B cell (primary cell): ENCODE measurements around the gene GRIP2. TPM values are rescaled to one million over a fixed set of nuclear protein-coding genes. Genes with fewer than 3 reads are reported as not detected.

Experiments used
- ATAC-seq: fragments of 200-7000 bp; cut with Tn5 transposase; one replicate; pipeline ENCODE4 v1.10.0; 2021; ENCODE audit warnings: low read depth, mild to moderate bottlenecking, moderate number of reproducible peaks, moderate library complexity
- CTCF ChIA-PET: fragments of 350-600 bp; sonication (Branson Sonifier 250); formaldehyde crosslinking; loops from one replicate; lab custom pipeline; 2021; ENCODE audit warnings: antibody characterized with exemption, inconsistent platforms; lab: Charles Lee
- POLR2A ChIA-PET: fragments of 350-600 bp; sonication (Branson Sonifier 250); formaldehyde crosslinking; loops from one replicate; lab custom pipeline; 2021; ENCODE audit warnings: antibody characterized with exemption; lab: Charles Lee
- DNase-seq: peaks from one replicate; pipeline ENCODE4 v3.0.0; 2013
- H2AFZ ChIP-seq: 2 replicates; pipeline ENCODE4 v1.6.1; 2012; ENCODE audit warnings: mild to moderate bottlenecking, low read depth, low read length; ENCODE audit not compliant: insufficient read depth, poor library complexity, severe bottlenecking
- H3K27ac ChIP-seq, 2 donors: 1 replicate in 1 of 2; 2 replicates in 1 of 2; pipeline ENCODE4 v1.5.1; 2012 to 2013; ENCODE audit warnings: low read length in 2 of 2, mild to moderate bottlenecking in 2 of 2, moderate library complexity in 1 of 2
- H3K27me3 ChIP-seq, 4 experiments: fragments of 200-600 bp in 1 of 4; sonication (generic) in 1 of 4; replicated peaks in 1 of 4; 1 replicate in 2 of 4; 2 replicates in 2 of 4; pipeline versions ENCODE4 v1.6.1 to v1.7.0; 2013 to 2016; ENCODE audit warnings: low read length in 3 of 4, mild to moderate bottlenecking in 2 of 4, mixed read lengths in 1 of 4, moderate library complexity in 1 of 4; ENCODE audit not compliant: insufficient read depth in 4 of 4, control insufficient read depth in 3 of 4; ENCODE audit errors: control extremely low read depth in 1 of 4
- H3K36me3 ChIP-seq, 2 experiments: replicated peaks in 1 of 2; 1 replicate in 1 of 2; 2 replicates in 1 of 2; pipeline versions ENCODE4 v1.6.1 to v1.7.1; 2013; ENCODE audit warnings: low read length in 1 of 2; ENCODE audit not compliant: insufficient read depth in 2 of 2, control insufficient read depth in 1 of 2; ENCODE audit errors: control extremely low read depth in 1 of 2, extremely low read depth in 1 of 2
- H3K4me1 ChIP-seq, 2 donors: fragments of 200-600 bp in 1 of 2; sonication (generic) in 1 of 2; 1 replicate in 1 of 2; 2 replicates in 1 of 2; pipeline versions ENCODE4 v1.5.1 to v1.6.1; 2013 to 2017; ENCODE audit warnings: low read length in 2 of 2; ENCODE audit not compliant: control insufficient read depth in 2 of 2, insufficient read depth in 2 of 2
- H3K4me2 ChIP-seq: replicated peaks from 2 replicates; pipeline ENCODE3; 2012; ENCODE audit warnings: mild to moderate bottlenecking, low read depth, low read length; ENCODE audit not compliant: poor library complexity, severe bottlenecking
- H3K4me3 ChIP-seq, 5 experiments: fragments of 200-600 bp in 1 of 5; sonication (generic) in 1 of 5; 1 replicate in 3 of 5; 2 replicates in 2 of 5; pipeline versions ENCODE4 v1.5.1 to v1.7.0; 2011 to 2016; ENCODE audit warnings: low read length in 4 of 5, mild to moderate bottlenecking in 4 of 5, low read depth in 2 of 5, control low read depth in 1 of 5, moderate library complexity in 1 of 5; ENCODE audit not compliant: insufficient read depth in 1 of 5; ENCODE audit errors: control extremely low read depth in 1 of 5, extremely low read depth in 1 of 5
- H3K79me2 ChIP-seq: fragments of 200-600 bp; sonication (generic); one replicate; pipeline ENCODE4 v1.6.0; 2016; ENCODE audit warnings: low read length; ENCODE audit not compliant: control insufficient read depth, insufficient read depth
- H3K9ac ChIP-seq: fragments of 200-600 bp; sonication (generic); 2 replicates; pipeline ENCODE4 v1.6.1; 2017; ENCODE audit warnings: mild to moderate bottlenecking, low read length, moderate library complexity
- H3K9me3 ChIP-seq, 3 donors: one replicate each; pipeline versions ENCODE4 v1.6.1 to v1.7.1; 2013; ENCODE audit warnings: low read length in 2 of 3; ENCODE audit not compliant: control insufficient read depth in 2 of 3, insufficient read depth in 1 of 3; ENCODE audit errors: control extremely low read depth in 1 of 3
- H4K20me1 ChIP-seq: 2 replicates; pipeline ENCODE4 v1.6.0; 2012; ENCODE audit warnings: mild to moderate bottlenecking, low read length; ENCODE audit not compliant: insufficient read depth, control insufficient read depth, poor library complexity, severe bottlenecking
- H3K27ac Mint-ChIP-seq: one replicate; pipeline ENCODE4 v1.8.0; 2021; ENCODE audit warnings: mixed read lengths
- H3K27me3 Mint-ChIP-seq: one replicate; pipeline ENCODE4 v1.8.0; 2021; ENCODE audit warnings: mixed read lengths
- H3K4me1 Mint-ChIP-seq: one replicate; pipeline ENCODE4 v1.8.0; 2021; ENCODE audit warnings: mixed read lengths
- H3K4me3 Mint-ChIP-seq: one replicate; pipeline ENCODE4 v1.8.0; 2021; ENCODE audit warnings: mixed read lengths
- H3K9me3 Mint-ChIP-seq: one replicate; pipeline ENCODE4 v1.8.0; 2022; ENCODE audit warnings: mixed read lengths; ENCODE audit not compliant: insufficient read depth
- EZH2 ChIP-seq: IDR thresholded peaks from 2 replicates; pipeline ENCODE4 v1.6.1; 2012; ENCODE audit warnings: borderline replicate concordance, low read depth, mild to moderate bottlenecking, moderate library complexity, low read length; ENCODE audit not compliant: insufficient read depth, poor library complexity, severe bottlenecking
- WGBS: methylation state at CpG from one replicate; pipeline ENCODE4 v1.1.5; 2013; ENCODE audit warnings: missing lambda C conversion rate; ENCODE audit not compliant: insufficient coverage; 5-methylcytosine and 5-hydroxymethylcytosine counted together
- intact Hi-C: fragments of 100-400 bp; cut with micrococcal nuclease; formaldehyde crosslinking; loops from one replicate; pipeline ENCODE4 v1.10.0; 2022
- polyA plus RNA-seq: library from polyadenylated mRNA; depleted of rRNA; stranded (reverse); fragments of >200 nt; gene quantifications from 2 replicates; pipeline ENCODE4 v1.2.3, GENCODE V29; 2012
- total RNA-seq, 2 donors: library from RNA; stranded (reverse); fragments of 120-200 nt in 1 of 2; gene quantifications; 1 replicate in 1 of 2; 2 replicates in 1 of 2; pipeline versions ENCODE4 v1.2.3 to v1.2.4, GENCODE V29; 2013 to 2022
- TF ChIP-seq, protein P1 (sequence below): fragments of 200-600 bp; IDR thresholded peaks from one replicate; pipeline ENCODE4 v1.8.0; 2022; ENCODE audit warnings: antibody characterized with exemption, mild to moderate bottlenecking

The GRIP2 gene
- total and polyA plus RNA-seq, 2 donors (not counting 1 experiment from before 2014, with no cell fraction given), result not detected

GRCh38 chr3:14446988-14447570 lies 93.1 kb downstream of the GRIP2 start:
- H3K4me1 ChIP-seq, result no peaks in the 10 kb centered on the region
- CTCF ChIA-PET, result no interaction called here
- no peak overlapping the region for H3K9ac ChIP-seq
- Mint-ChIP-seq H3K4me1 (no peaks in the 10 kb centered on the region), H3K9me3 (no peaks in the 10 kb centered on the region), H3K4me3 (no peak overlapping the region), H3K27me3 (no peaks in the 10 kb centered on the region), H3K27ac (no peak overlapping the region)
- H4K20me1 ChIP-seq, result peaks cover 8% of the 10 kb centered on the region
- H3K4me2 ChIP-seq, result no peak overlapping the region
- 100% methylated on average over 1 of the region's 1 CpG for WGBS
- TF ChIP-seq, protein P1, sequence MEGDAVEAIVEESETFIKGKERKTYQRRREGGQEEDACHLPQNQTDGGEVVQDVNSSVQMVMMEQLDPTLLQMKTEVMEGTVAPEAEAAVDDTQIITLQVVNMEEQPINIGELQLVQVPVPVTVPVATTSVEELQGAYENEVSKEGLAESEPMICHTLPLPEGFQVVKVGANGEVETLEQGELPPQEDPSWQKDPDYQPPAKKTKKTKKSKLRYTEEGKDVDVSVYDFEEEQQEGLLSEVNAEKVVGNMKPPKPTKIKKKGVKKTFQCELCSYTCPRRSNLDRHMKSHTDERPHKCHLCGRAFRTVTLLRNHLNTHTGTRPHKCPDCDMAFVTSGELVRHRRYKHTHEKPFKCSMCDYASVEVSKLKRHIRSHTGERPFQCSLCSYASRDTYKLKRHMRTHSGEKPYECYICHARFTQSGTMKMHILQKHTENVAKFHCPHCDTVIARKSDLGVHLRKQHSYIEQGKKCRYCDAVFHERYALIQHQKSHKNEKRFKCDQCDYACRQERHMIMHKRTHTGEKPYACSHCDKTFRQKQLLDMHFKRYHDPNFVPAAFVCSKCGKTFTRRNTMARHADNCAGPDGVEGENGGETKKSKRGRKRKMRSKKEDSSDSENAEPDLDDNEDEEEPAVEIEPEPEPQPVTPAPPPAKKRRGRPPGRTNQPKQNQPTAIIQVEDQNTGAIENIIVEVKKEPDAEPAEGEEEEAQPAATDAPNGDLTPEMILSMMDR, result no peak
- TF ChIP-seq EZH2, result no peak
- H3K27me3 ChIP-seq, result no peaks in the 10 kb centered on the region
- no peaks in the 10 kb centered on the region for H3K79me2 ChIP-seq
- no peaks in the 10 kb centered on the region for H3K9me3 ChIP-seq
- intact Hi-C loops, result no loop called here
- H2AFZ ChIP-seq, result no peak overlapping the region
- no peak for DNase-seq
- H3K36me3 ChIP-seq, result peaks cover 3 to 80% of the 10 kb centered on the region in 2 experiments
- POLR2A ChIA-PET, result no interaction called here
- no peak overlapping the region for H3K27ac ChIP-seq
- no peak overlapping the region for H3K4me3 ChIP-seq
- no peak for ATAC-seq

DNA sequence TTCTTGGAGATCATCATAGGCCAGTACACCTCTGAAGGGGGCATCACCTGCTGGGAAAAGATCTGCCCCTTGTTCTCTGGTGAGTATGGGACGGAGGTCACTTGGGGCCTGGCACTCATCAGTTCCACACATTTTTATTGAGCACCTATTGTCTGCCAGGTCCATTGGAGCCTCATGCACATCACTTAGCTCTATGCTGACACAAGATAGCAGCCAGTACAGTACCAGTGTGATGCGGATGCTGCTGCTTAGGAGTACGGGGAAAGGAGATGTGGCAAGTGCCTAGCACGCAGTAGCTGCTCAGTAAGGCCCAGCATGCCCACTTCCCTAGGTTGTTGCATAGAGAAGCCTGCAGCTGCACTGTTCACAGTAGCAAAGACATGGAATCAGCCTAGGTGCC lies 94.4 kb downstream of the GRIP2 start:
- TF ChIP-seq, protein P1, result no peak
- TF ChIP-seq EZH2, result no peak
- Histone ChIP-seq H3K79me2 (peaks cover 12% of the 10 kb centered on the region), H3K4me3 (no peak overlapping the region), H3K4me2 (no peak overlapping the region), H2AFZ (no peak overlapping the region), H3K9ac (no peak overlapping the region), H3K27ac (no peak overlapping the region), H3K4me1 (peaks cover 0 to under 1% of the 10 kb centered on the region in 2 donors), H4K20me1 (peaks cover 21% of the 10 kb centered on the region), H3K36me3 (peaks cover 3 to 67% of the 10 kb centered on the region in 2 experiments), H3K27me3 (no peaks in the 10 kb centered on the region), H3K9me3 (no peaks in the 10 kb centered on the region)
- intact Hi-C loops, result no loop called here
- DNase-seq, result no peak
- Mint-ChIP-seq H3K27me3 (no peaks in the 10 kb centered on the region), H3K4me1 (peaks cover 5% of the 10 kb centered on the region), H3K9me3 (no peaks in the 10 kb centered on the region), H3K4me3 (no peak overlapping the region), H3K27ac (no peak overlapping the region)
- 100% methylated on average over 4 of the region's 4 CpGs for WGBS
- CTCF ChIA-PET, result no interaction called here
- POLR2A ChIA-PET, result no interaction called here
- no peak for ATAC-seq
